GM12874 (cell line): ENCODE results near the gene TCAF1.

ENCODE experiments used
- CTCF ChIP-seq: IDR thresholded peaks from 2 replicates; pipeline ENCODE4 v1.5.1; 2011; ENCODE audit warnings: low read depth, mild to moderate bottlenecking, control low read depth, low read length, moderate library complexity; ENCODE audit not compliant: insufficient read depth

Gene TCAF1

GRCh38 chr7:143910473-143911248 is 8.7 kb upstream of the TCAF1 start:
- TF ChIP-seq CTCF = no peak

- TF ChIP-seq CTCF = no peak
These were observed 7.9 kb upstream of the TCAF1 start for GRCh38 chr7:143909863-143910262.

- TF ChIP-seq CTCF = no peak
These were observed 6.1 kb upstream of the TCAF1 start for GRCh38 chr7:143908120-143908519.

GRCh38 chr7:143906895-143907294 is 4.9 kb upstream of the TCAF1 start:
- TF ChIP-seq CTCF = no peak

GRCh38 chr7:143906151-143906550 is 4.2 kb upstream of the TCAF1 start:
- no peak for TF ChIP-seq CTCF

GRCh38 chr7:143905509-143905908 is 3.5 kb upstream of the TCAF1 start:
- TF ChIP-seq CTCF = no peak

- no peak for TF ChIP-seq CTCF
These were observed 440 bp upstream of the TCAF1 start for GRCh38 chr7:143902332-143902899.

- no peak for TF ChIP-seq CTCF
These were observed 676 bp downstream of the TCAF1 start for GRCh38 chr7:143901332-143901667.
